Measurements from ENCODE around the gene CSMD2. TPM values are rescaled to one million over a fixed set of nuclear protein-coding genes. Genes with fewer than 3 reads are reported as not detected.

The CSMD2 gene
- total RNA-seq, 1 donor from 2014 or later: 1.8 TPM

DNA sequence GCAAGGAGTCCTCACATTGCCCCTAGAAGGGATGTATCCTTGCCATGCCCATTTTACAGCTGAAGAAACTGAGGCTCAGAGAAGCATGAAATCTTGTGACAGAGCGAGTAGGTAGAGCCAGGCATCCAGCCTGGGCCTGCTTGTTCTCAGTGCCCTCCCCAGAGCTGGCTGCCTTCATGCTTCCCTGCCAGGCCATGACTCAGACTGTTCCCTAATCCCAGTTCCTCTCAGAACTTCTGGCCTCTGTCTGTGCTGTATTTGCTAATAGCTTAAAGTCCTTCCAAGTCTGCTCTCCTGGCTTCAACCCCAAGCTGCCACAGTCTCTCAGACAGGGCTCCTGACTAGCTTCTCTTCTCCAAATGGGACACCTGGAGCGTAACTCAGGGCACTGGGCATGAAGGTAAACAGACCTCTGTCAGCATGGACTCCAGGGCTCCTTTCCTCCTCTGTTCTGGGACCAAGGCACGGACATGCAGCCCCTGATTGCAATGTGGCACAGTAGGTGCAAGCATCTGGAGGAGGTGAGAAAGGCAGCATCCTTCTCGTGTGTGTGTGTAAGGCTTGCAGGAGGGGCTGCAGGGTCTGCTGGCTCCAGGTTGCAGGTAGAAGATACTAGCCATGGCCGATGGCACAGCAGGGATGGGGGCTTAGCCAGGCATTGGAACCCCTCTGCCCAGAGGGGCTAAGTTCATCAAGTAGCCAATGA, 178.5 kb downstream of the CSMD2 start:
- H3K27ac Mint-ChIP-seq: no peak overlapping the region
- H3K4me3 Mint-ChIP-seq: no peak overlapping the region
- no peaks in the 10 kb centered on the region for H3K4me1 Mint-ChIP-seq (ENCODE audit: unreplicated experiment)
- no peaks in the 10 kb centered on the region for H3K36me3 Mint-ChIP-seq
- H3K27me3 Mint-ChIP-seq: peaks cover 40% of the 10 kb centered on the region
- no peaks in the 10 kb centered on the region for H3K9me3 Mint-ChIP-seq
- TF ChIP-seq, protein P1, sequence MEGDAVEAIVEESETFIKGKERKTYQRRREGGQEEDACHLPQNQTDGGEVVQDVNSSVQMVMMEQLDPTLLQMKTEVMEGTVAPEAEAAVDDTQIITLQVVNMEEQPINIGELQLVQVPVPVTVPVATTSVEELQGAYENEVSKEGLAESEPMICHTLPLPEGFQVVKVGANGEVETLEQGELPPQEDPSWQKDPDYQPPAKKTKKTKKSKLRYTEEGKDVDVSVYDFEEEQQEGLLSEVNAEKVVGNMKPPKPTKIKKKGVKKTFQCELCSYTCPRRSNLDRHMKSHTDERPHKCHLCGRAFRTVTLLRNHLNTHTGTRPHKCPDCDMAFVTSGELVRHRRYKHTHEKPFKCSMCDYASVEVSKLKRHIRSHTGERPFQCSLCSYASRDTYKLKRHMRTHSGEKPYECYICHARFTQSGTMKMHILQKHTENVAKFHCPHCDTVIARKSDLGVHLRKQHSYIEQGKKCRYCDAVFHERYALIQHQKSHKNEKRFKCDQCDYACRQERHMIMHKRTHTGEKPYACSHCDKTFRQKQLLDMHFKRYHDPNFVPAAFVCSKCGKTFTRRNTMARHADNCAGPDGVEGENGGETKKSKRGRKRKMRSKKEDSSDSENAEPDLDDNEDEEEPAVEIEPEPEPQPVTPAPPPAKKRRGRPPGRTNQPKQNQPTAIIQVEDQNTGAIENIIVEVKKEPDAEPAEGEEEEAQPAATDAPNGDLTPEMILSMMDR (conservative IDR thresholded peaks at IDR 0.05): no peak
- no peak for DNase-seq (ENCODE audit: extremely low spot score, unreplicated experiment)

DNA sequence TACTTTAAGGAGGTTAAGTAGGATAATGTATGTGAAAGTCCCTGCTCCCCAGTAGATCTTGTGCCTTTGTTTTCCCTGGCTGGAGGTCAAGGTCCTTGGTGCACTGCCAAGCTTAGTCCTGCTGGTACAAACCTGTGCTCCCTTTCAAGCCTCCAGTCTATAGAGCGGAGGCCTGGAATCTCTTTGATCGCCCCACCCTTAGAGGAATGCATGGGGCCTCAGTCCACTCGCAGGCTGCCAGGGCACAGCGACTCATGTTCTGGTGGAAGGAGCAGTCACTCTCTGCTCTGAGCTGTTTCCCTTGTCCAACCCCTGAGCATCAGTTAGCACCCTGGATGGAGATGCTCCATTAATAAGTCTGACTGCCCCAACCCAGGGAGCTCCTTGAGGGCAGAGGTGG, 179.4 kb downstream of the CSMD2 start:
- Mint-ChIP-seq H3K27ac (no peak overlapping the region), H3K4me3 (no peak overlapping the region), H3K27me3 (peaks cover 45% of the 10 kb centered on the region), H3K36me3 (no peaks in the 10 kb centered on the region), H3K4me1 (ENCODE audit: unreplicated experiment) (no peaks in the 10 kb centered on the region), H3K9me3 (no peaks in the 10 kb centered on the region)
- TF ChIP-seq, protein P1 (conservative IDR thresholded peaks at IDR 0.05): no peak
- no peak for DNase-seq (ENCODE audit: extremely low spot score, unreplicated experiment)

- Mint-ChIP-seq H3K27ac (no peak overlapping the region), H3K36me3 (no peaks in the 10 kb centered on the region), H3K4me1 (ENCODE audit: unreplicated experiment) (no peaks in the 10 kb centered on the region), H3K4me3 (no peak overlapping the region), H3K9me3 (no peaks in the 10 kb centered on the region), H3K27me3 (peaks cover 49% of the 10 kb centered on the region)
- TF ChIP-seq, protein P1 (conservative IDR thresholded peaks at IDR 0.05): no peak
- DNase-seq (ENCODE audit: extremely low spot score, unreplicated experiment): no peak
These were observed 180.0 kb downstream of the CSMD2 start for GRCh38 chr1:33984906-33985565.

DNA sequence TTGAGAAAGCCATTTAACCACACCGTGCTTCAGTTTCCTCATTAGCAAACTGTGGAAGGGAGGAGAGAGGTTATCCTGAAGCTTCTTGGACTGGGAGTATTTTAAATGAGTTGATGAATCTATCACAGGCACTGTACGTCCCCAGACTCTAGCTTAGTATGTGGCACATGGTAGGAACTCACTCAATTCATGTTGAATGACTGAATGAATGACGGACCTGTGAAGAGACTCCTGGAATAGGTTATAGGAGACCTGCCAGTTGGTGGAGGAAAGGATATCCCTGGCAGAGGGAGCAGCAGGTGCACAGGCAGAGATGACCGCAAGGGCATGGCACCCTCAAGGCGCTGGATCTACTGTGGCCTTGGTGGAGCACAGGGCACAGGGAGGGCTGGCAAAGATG, 182.6 kb downstream of the CSMD2 start:
- H3K36me3 Mint-ChIP-seq: no peaks in the 10 kb centered on the region
- H3K27me3 Mint-ChIP-seq: peaks cover 52% of the 10 kb centered on the region
- H3K9me3 Mint-ChIP-seq: no peaks in the 10 kb centered on the region
- H3K4me3 Mint-ChIP-seq: no peak overlapping the region
- H3K27ac Mint-ChIP-seq: no peak overlapping the region
- TF ChIP-seq, protein P1 (conservative IDR thresholded peaks at IDR 0.05): no peak
- DNase-seq (ENCODE audit: extremely low spot score, unreplicated experiment): no peak
- no peaks in the 10 kb centered on the region for H3K4me1 Mint-ChIP-seq (ENCODE audit: unreplicated experiment)

GRCh38 chr1:33979341-33979740, 185.7 kb downstream of the CSMD2 start:
- Mint-ChIP-seq H3K36me3 (no peaks in the 10 kb centered on the region), H3K27ac (no peak overlapping the region), H3K9me3 (no peaks in the 10 kb centered on the region), H3K27me3 (peaks cover 55% of the 10 kb centered on the region), H3K4me3 (no peak overlapping the region), H3K4me1 (ENCODE audit: unreplicated experiment) (no peaks in the 10 kb centered on the region)
- TF ChIP-seq, protein P1 (conservative IDR thresholded peaks at IDR 0.05): no peak
- DNase-seq (ENCODE audit: extremely low spot score, unreplicated experiment): no peak

Data from type B pancreatic cell (in vitro differentiated cells).